GM13977 (cell line): ENCODE data around the gene VCAN.

Source experiments
- DNase-seq: peaks from one replicate; pipeline ENCODE4 v3.0.0; 2012; ENCODE audit warnings: low spot score
- in situ Hi-C: fragments of 300-500 bp; cut with MboI; formaldehyde crosslinking; loops from one replicate; pipeline ENCODE4 v1.12.0; 2022; ENCODE audit warnings: low sequenced_read_pairs, low pct_unique_long_range_greater_than_20kb, mixed read lengths, inconsistent platforms; ENCODE audit not compliant: unreplicated experiment
- TF ChIP-seq, protein P1 (sequence below): IDR thresholded peaks from 2 replicates; pipeline ENCODE4 v1.5.1; 2012; ENCODE audit warnings: mild to moderate bottlenecking, control low read depth; ENCODE audit not compliant: insufficient read depth; ENCODE audit errors: extremely low read depth, missing control alignments

VCAN gene

DNA sequence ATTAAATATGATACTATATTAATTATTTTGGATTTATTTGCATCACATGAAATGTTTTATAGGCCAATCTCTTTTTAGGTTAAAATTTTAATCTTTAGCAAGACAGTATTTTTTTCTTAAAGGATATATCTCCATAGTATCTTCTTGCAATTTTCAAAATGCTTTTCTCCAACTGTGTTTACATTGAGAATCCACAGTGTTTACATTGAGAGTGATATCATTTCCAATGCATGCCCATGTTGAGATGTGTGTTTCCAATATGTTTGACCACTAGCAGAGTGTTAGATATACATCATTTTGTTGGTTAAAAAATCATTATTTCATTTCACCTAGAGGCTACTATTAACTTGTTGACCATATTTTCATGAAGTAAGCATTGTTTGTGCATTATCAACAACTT lies 17.3 kb downstream of the VCAN start:
- in situ Hi-C loops, result no loop called here
- DNase-seq, result no peak
- TF ChIP-seq, protein P1, sequence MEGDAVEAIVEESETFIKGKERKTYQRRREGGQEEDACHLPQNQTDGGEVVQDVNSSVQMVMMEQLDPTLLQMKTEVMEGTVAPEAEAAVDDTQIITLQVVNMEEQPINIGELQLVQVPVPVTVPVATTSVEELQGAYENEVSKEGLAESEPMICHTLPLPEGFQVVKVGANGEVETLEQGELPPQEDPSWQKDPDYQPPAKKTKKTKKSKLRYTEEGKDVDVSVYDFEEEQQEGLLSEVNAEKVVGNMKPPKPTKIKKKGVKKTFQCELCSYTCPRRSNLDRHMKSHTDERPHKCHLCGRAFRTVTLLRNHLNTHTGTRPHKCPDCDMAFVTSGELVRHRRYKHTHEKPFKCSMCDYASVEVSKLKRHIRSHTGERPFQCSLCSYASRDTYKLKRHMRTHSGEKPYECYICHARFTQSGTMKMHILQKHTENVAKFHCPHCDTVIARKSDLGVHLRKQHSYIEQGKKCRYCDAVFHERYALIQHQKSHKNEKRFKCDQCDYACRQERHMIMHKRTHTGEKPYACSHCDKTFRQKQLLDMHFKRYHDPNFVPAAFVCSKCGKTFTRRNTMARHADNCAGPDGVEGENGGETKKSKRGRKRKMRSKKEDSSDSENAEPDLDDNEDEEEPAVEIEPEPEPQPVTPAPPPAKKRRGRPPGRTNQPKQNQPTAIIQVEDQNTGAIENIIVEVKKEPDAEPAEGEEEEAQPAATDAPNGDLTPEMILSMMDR, result no peak

DNA sequence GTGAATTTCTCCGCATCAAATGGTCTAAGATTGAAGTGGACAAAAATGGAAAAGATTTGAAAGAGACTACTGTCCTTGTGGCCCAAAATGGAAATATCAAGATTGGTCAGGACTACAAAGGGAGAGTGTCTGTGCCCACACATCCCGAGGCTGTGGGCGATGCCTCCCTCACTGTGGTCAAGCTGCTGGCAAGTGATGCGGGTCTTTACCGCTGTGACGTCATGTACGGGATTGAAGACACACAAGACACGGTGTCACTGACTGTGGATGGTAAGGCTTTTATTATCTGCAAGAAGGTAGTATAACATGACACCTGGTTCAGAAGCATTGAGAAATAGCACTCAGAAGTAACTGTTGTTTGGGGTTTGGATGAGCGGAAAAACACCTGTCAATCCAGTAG lies 18.7 kb downstream of the VCAN start:
- in situ Hi-C loops, result no loop called here
- DNase-seq, result no peak
- TF ChIP-seq, protein P1, result no peak

DNA sequence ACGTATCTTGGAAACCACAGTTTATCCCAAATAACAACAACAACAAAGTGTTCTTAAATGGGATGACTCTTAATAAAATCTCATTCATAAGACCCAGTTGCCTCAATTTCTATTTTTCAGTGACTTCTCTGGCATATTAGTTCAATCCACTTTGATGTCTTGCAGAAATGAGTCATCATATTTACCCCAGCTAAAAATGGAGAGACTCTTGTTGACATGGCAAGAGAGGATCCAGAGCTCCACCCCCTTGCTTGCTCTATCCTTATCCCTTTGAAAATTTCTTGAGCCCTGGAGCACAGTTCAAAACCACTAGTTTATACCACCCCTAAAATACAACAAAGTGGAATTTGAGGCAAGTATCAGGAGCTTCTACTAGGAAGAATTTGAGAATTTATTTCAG lies 20.8 kb downstream of the VCAN start:
- TF ChIP-seq, protein P1, result no peak
- in situ Hi-C loops, result no loop called here

DNA sequence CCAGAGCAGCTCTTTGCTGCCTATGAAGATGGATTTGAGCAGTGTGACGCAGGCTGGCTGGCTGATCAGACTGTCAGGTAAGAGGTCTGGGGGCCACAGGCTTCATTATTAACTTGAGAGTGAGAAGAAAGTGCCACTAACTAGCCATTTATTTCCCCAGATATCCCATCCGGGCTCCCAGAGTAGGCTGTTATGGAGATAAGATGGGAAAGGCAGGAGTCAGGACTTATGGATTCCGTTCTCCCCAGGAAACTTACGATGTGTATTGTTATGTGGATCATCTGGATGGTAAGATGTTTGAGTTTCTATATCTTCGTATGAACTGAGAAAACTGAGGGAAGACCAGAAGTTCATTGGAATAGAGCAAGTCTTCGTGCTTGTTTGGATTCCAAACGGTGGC lies 22.1 kb downstream of the VCAN start:
- TF ChIP-seq, protein P1, result no peak
- in situ Hi-C loops, result no loop called here
- no peak for DNase-seq

More for the DNA sequence above, 20.8 kb downstream of the VCAN start:
- DNase-seq, result no peak

DNA sequence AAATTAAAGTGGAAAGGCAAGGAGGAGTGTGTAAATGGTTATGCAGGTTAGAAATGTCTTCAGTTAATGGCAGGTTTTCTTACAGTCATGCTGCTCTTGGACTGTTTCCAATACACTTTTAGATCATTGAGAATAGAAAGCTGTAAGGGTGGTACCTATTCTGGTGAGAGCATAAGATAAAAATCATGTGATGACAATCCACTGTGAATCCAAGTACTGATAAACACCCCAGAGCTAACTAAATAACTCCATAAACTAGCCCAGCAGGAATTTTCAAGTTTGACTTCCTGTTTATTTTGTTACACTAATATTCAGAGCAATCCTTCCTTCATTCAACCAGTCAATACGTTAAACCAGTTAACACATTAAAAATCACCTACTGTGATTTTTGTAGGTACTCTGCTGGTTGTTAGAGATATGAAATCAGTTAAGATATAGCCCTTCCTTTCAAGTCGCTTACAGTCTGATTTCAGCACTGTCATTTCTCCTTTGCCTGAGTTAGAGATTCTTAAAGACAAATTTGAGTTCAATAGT lies 22.6 kb downstream of the VCAN start:
- in situ Hi-C loops, result no loop called here
- DNase-seq, result no peak
- TF ChIP-seq, protein P1, result no peak

DNA sequence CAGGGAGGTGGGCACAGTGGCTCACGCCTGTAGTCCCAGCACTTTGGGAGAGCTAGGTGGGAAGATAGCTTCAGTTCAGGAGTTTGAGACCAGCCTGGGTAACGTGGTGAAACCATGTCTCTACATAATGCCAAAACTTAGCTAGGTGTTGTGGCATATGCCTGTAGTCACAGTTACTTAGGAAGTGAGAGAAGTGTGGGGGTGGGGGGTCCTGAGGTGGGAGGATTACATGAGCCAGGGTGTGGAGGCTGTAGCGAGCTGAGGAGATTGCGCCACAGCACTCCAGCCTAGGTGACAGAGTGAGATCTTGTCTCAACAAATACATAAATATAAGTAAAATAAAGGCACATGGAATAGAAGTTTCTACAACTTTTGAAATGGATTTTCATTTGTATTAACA lies 23.1 kb downstream of the VCAN start:
- DNase-seq, result no peak
- TF ChIP-seq, protein P1, result no peak
- in situ Hi-C loops, result no loop called here

DNA sequence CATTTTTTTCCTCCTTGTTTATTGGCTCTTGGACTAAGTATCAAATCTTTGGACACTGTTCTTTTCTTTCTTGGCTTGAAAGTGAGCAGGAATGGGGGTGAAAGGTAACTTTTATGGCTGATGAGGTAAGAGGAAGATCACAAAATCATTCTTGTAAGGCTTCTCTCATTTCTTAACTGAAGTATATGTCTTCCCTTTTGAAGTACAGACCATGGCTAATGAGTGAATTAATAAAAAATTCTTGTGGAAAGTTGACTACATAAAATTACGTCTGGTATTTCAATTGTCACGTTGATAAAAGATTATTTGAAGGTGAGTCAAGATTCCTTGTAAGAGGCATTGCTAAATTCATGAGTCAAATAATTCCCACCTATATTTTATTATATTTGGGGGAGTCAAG lies 25.1 kb downstream of the VCAN start:
- in situ Hi-C loops, result no loop called here
- DNase-seq, result no peak
- TF ChIP-seq, protein P1, result no peak
